Left kidney (tissue), 2 donors: ENCODE data around the gene EPS8L1. TPM values are rescaled to one million over a fixed set of nuclear protein-coding genes. Genes with fewer than 3 reads are reported as not detected.

Experiments used
- DNase-seq: peaks from one replicate; pipeline ENCODE4 v3.0.0-alpha.2; 2013
- polyA plus RNA-seq: library from polyadenylated mRNA; unstranded; fragments of 120-200 nt; gene quantifications from one replicate; pipeline ENCODE4 v1.2.1, GENCODE V29; 2013; ENCODE audit not compliant: insufficient read length

EPS8L1 gene
- polyA plus RNA-seq, 1 donor = 56.7 TPM

DNA sequence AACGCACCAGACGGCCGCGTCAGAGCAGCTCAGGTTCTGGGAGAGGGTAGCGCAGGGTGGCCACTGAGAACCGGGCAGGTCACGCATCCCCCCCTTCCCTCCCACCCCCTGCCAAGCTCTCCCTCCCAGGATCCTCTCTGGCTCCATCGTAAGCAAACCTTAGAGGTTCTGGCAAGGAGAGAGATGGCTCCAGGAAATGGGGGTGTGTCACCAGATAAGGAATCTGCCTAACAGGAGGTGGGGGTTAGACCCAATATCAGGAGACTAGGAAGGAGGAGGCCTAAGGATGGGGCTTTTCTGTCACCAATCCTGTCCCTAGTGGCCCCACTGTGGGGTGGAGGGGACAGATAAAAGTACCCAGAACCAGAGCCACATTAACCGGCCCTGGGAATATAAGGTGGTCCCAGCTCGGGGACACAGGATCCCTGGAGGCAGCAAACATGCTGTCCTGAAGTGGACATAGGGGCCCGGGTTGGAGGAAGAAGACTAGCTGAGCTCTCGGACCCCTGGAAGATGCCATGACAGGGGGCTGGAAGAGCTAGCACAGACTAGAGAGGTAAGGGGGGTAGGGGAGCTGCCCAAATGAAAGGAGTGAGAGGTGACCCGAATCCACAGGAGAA is 39.9 kb downstream of the EPS8L1 start:
- DNase-seq = no peak

DNA sequence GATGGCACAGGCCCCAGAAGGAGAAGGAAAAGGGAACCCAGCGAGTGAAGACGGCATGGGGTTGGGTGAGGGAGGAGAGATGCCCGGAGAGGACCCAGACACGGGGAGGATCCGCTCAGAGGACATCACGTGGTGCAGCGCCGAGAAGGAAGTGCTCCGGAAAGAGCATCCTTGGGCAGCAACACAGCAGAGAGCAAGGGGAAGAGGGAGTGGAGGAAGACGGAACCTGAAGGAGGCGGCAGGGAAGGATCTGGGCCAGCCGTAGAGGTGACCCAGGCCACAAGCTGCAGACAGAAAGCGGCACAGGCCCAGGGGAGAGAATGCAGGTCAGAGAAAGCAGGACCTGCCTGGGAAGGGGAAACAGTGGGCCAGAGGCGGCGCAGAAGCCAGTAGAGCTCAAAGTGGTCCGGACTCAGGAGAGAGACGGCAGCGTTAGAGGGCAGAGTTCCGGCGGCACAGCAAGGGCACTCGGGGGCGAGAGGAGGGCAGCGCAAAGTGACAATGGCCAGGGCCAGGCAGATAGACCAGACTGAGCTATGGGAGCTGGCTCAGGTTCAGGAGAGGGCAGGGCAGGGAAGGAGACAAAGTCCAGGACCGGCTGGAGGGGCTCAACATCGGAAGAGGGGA is 40.7 kb downstream of the EPS8L1 start:
- no peak for DNase-seq

DNA sequence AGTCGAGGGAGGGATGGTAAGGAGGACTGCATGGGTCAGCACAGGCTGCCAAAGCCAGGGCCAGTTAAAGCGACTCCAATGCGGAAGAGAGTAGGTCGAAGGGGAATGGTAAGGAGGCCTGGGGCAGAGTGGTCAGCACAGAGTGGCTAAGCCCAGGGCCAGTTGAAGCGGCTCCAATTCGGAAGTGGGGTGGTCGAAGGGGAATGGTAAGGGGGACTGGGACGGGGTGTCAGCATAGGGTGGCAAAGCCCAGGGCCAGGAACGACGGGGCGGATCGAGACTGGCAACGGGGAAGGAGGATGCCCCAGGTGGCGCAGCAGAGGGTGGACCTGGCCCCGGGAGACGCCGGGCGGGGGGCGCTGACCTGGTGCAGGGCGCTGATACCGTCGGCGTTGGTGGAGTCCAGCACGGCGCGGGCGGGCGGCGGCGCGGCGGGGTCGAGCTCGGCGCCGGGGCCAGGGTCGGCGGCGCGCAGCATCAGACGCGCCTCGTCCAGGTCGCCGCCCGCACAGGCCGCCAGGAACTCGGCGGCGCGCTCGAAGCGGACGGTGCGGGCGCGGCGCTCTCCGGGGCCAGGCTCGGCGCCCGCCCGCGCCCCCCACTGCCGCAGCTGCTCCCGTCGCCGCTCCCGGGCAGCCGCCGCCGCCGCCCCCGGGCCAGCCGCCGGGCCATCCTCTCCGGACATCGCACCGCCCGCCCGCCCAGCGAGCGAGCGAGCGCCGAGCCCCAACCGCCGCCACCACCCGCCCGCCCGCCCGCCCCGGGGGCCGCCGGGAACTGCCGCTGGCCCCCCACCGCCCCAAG is 41.4 kb downstream of the EPS8L1 start, which contains the start of gene PPP1R12C:
Gene PPP1R12C, minus strand, starts transcription at position 779 of the 804 bp plus-strand sequence. Its CDS starts 94 bp downstream, at position 685.
- DNase-seq = no peak

- DNase-seq = peak; percentile 98
These were observed 42.2 kb downstream of the EPS8L1 start for GRCh38 chr19:55117663-55118391.

DNA sequence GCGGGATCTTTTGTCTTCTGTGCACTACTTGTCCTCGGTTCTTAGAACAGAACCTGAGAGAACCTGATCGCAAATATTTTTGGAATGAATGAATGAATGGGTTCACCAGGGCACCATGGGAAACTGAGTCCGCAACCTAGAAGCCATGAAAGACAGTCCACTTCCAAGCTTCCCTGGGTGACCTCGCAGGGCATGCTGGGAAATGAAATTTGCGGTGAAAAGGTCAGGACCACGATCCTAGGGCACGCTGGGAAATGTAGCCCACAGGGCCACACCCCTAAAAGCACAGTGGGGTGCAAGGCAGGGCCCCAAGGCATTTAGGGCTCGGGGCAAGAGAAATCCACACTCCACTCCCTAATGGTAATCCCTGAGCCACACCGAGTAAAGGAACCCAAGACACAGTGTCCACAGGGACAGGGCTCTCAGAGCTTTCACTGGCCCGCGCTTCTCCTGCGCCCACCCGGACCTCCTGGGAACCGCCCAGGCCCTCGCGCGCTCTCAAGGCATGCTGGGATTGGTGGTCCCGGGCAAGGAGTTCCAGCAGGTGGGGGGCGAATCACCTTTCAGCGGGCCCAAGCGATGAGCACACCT is 42.8 kb downstream of the EPS8L1 start:
- peak; percentile 35 for DNase-seq

- no peak for DNase-seq
These were observed 43.4 kb downstream of the EPS8L1 start for GRCh38 chr19:55119053-55119452.

GRCh38 chr19:55131421-55131820 is 55.8 kb downstream of the EPS8L1 start:
- no peak for DNase-seq

DNA sequence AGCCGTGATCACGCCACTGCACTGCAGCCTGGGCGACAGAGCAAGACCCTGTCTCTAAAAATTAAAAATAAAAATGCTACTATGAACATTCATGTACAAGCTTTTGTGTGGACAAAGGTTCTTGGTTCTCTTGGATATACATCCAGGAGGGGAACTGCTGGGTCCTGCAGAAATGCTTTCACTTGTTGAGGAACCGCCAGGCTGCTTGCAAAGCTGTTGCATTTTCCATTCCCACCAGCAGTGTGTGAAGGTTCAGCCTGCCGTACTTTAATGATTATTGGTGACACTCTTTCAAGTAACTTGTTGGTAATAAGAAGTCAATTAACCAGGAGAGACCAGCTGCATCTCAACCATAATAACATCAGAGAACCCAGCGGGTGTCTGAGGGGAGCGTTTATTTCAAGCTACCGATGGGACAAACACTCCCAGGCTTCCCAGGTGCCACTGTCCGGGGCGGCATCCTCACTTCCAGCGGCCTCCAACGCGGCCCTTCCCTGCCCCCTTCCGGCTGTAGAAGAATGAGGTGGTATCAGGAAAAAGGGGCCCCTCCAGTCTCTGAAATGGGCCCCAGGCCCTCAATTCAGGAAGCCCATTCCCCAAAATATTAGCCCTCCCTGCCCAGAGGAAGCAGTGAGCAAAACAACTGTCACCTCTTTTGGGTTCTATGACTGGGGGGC is 56.9 kb downstream of the EPS8L1 start:
- no peak for DNase-seq

- DNase-seq = no peak
These were observed 58.2 kb downstream of the EPS8L1 start for GRCh38 chr19:55133639-55134444.

GRCh38 chr19:55134736-55135135 is 59.1 kb downstream of the EPS8L1 start:
- no peak for DNase-seq

DNA sequence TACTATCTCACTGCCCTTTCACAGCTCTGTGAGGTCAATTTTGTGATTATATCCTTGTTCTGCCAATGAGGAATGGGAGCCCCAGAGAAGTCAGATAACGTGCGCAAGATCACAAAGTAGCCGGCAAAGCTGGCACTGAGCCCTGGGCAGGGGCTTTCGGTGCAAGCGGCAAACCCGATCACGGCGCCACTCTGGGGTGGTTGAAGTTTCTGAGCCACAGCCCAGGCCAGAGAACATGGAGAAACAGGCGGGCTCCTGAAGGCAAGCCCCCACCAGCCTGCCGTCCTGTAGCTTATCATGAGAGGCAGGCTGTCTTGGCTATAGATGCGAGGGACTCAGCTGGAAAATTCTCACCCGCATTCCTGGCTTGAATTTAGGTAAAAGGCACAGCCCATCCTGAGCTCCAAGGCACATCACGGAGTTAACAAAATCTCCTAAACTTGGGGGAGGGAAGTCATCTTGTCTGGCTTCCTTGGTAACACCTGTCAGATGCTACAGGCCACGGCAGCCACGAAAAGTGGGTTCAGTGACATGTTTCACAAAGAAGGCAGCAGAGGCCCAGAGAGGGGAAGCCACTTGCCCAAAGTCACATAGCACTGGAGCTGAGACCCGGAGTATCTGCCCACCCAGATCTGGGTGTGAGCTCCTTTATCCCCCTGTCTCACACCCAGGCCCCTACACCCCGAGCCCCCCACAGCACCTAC is 60.9 kb downstream of the EPS8L1 start:
- no peak for DNase-seq

Other genes with a start within 250 kb of the EPS8L1 start
- not detected for gene KIR2DS4, start 243.2 kb upstream of the EPS8L1 start, polyA plus RNA-seq
- gene KIR3DL2, start 225.4 kb upstream of the EPS8L1 start, polyA plus RNA-seq = not detected
- 0.27 TPM for gene FCAR, start 201.6 kb upstream of the EPS8L1 start, polyA plus RNA-seq
- gene NCR1, start 169.7 kb upstream of the EPS8L1 start, polyA plus RNA-seq = 0.37 TPM
- gene NLRP7, start 128.3 kb upstream of the EPS8L1 start, polyA plus RNA-seq = not detected
- gene NLRP2, start 109.5 kb upstream of the EPS8L1 start, polyA plus RNA-seq = 35.6 TPM
- 0.35 TPM for gene GP6, start 37.6 kb upstream of the EPS8L1 start, polyA plus RNA-seq
- 22.0 TPM for gene RDH13, start 12.7 kb upstream of the EPS8L1 start, polyA plus RNA-seq
- 68.6 TPM for gene PPP1R12C, start 41.8 kb downstream of the EPS8L1 start, polyA plus RNA-seq
- gene TNNT1, start 73.3 kb downstream of the EPS8L1 start, polyA plus RNA-seq = 3.8 TPM
- gene TNNI3, start 81.9 kb downstream of the EPS8L1 start, polyA plus RNA-seq = 3.3 TPM
- gene DNAAF3, start 90.7 kb downstream of the EPS8L1 start, polyA plus RNA-seq = 7.5 TPM
- 0.30 TPM for gene SYT5, start 104.4 kb downstream of the EPS8L1 start, polyA plus RNA-seq
- 0.07 TPM for gene PTPRH, start 133.6 kb downstream of the EPS8L1 start, polyA plus RNA-seq
- 2.8 TPM for gene TMEM86B, start 152.9 kb downstream of the EPS8L1 start, polyA plus RNA-seq
- gene PPP6R1, start 183.1 kb downstream of the EPS8L1 start, polyA plus RNA-seq = 46.0 TPM
- 24.0 TPM for gene HSPBP1, start 204.2 kb downstream of the EPS8L1 start, polyA plus RNA-seq
- 14.7 TPM for gene BRSK1, start 208.1 kb downstream of the EPS8L1 start, polyA plus RNA-seq
- gene TMEM150B, start 249.5 kb downstream of the EPS8L1 start, polyA plus RNA-seq = 1.5 TPM